CD4-positive, alpha-beta T cell (primary cell): ENCODE results near the gene STK26. TPM values are rescaled to one million over a fixed set of nuclear protein-coding genes. Genes with fewer than 3 reads are reported as not detected.

Experiments used
- ATAC-seq: fragments of 200-7000 bp; cut with Tn5 transposase; one replicate; pipeline ENCODE4 v1.10.0; 2022; ENCODE audit warnings: mild to moderate bottlenecking; ENCODE audit not compliant: poor library complexity
- CTCF ChIA-PET: fragments of 350-600 bp; sonication (Branson Sonifier 250); formaldehyde crosslinking; loops from one replicate; lab custom pipeline; 2021; ENCODE audit warnings: antibody characterized with exemption, inconsistent platforms; lab: Charles Lee
- POLR2A ChIA-PET: fragments of 350-600 bp; sonication (Branson Sonifier 250); formaldehyde crosslinking; loops from one replicate; lab custom pipeline; 2021; ENCODE audit warnings: antibody characterized with exemption, inconsistent platforms; lab: Charles Lee
- DNase-seq, 14 experiments: peaks; one replicate each; pipeline ENCODE4 v3.0.0-alpha.2; 2013 to 2020; ENCODE audit warnings: mixed read lengths in 2 of 14
- H3K27ac ChIP-seq, 2 donors: one replicate each; pipeline versions ENCODE4 v1.5.1 to v1.7.0; 2013; ENCODE audit warnings: low read length in 2 of 2, low read depth in 1 of 2, mild to moderate bottlenecking in 1 of 2
- H3K27me3 ChIP-seq, 2 experiments: 1 replicate in 1 of 2; 2 replicates in 1 of 2; pipeline versions ENCODE4 v1.6.1 to v1.7.0; 2013; ENCODE audit warnings: low read length in 2 of 2, control low read depth in 1 of 2, mild to moderate bottlenecking in 1 of 2, moderate library complexity in 1 of 2; ENCODE audit not compliant: insufficient read depth in 2 of 2, control insufficient read depth in 1 of 2
- H3K36me3 ChIP-seq: one replicate; pipeline ENCODE4 v1.6.1; 2013; ENCODE audit warnings: low read length, control low read depth; ENCODE audit not compliant: insufficient read depth
- H3K4me1 ChIP-seq: one replicate; pipeline ENCODE4 v1.6.1; 2013; ENCODE audit warnings: low read length, control low read depth; ENCODE audit not compliant: insufficient read depth
- H3K4me3 ChIP-seq: one replicate; pipeline ENCODE4 v1.5.1; 2013; ENCODE audit warnings: mild to moderate bottlenecking, low read length, moderate library complexity
- H3K9me3 ChIP-seq, 2 experiments: 1 replicate in 1 of 2; 2 replicates in 1 of 2; pipeline versions ENCODE4 v1.6.1 to v1.7.0; 2013; ENCODE audit warnings: low read length in 2 of 2, mild to moderate bottlenecking in 2 of 2, control low read depth in 1 of 2, moderate library complexity in 1 of 2; ENCODE audit not compliant: control insufficient read depth in 1 of 2, insufficient read depth in 1 of 2
- H3K27ac Mint-ChIP-seq: one replicate; pipeline ENCODE4 v1.8.0; 2020; ENCODE audit warnings: mixed read lengths
- H3K27me3 Mint-ChIP-seq: one replicate; pipeline ENCODE4 v1.8.0; 2021; ENCODE audit warnings: mixed read lengths
- H3K36me3 Mint-ChIP-seq: one replicate; pipeline ENCODE4 v1.8.0; 2021; ENCODE audit warnings: low read depth, mixed read lengths
- H3K4me1 Mint-ChIP-seq: one replicate; pipeline ENCODE4 v1.8.0; 2021; ENCODE audit warnings: low read depth, mixed read lengths
- H3K4me3 Mint-ChIP-seq: one replicate; pipeline ENCODE4 v1.8.0; 2020; ENCODE audit warnings: mild to moderate bottlenecking, mixed read lengths
- H3K9me3 Mint-ChIP-seq: one replicate; pipeline ENCODE4 v1.8.0; 2020; ENCODE audit warnings: mixed read lengths
- intact Hi-C, 2 experiments: fragments of 100-400 bp; cut with DNase I in 1 of 2; cut with micrococcal nuclease in 1 of 2; formaldehyde crosslinking; loops; one replicate each; pipeline versions ENCODE4 v1.15.1 to v1.9.0; 2023 to 2025; cut with DNase I, micrococcal nuclease
- total RNA-seq, 174 experiments: library from RNA in 2 of 174; stranded (reverse) in 2 of 174; gene quantifications; one replicate each; pipeline ENCODE4 v1.2.3 and lab custom pipeline; 2021 to 2026
- TF ChIP-seq, protein P1 (sequence below): fragments of 200-600 bp; IDR thresholded peaks from one replicate; pipeline ENCODE4 v1.8.0; 2022; ENCODE audit warnings: antibody characterized with exemption, mild to moderate bottlenecking

STK26 gene
- total RNA-seq, 2 experiments from 2014 or later, result 25.2 to 27.9 TPM

- ATAC-seq, result no peak
- no peak overlapping the region for H3K27ac Mint-ChIP-seq
- H3K4me3 Mint-ChIP-seq, result no peak overlapping the region
- Histone ChIP-seq H3K4me3 (no peak overlapping the region), H3K27ac (no peak overlapping the region), H3K4me1 (no peaks in the 10 kb centered on the region), H3K27me3 (no peaks in the 10 kb centered on the region), H3K9me3 (no peaks in the 10 kb centered on the region), H3K36me3 (no peaks in the 10 kb centered on the region)
- no peaks in the 10 kb centered on the region for H3K27me3 Mint-ChIP-seq
- intact Hi-C loops, result no loop called here
- POLR2A ChIA-PET, result no interaction called here
- DNase-seq, result no peak
- CTCF ChIA-PET, result no interaction called here
- H3K9me3 Mint-ChIP-seq, result no peaks in the 10 kb centered on the region
- no peaks in the 10 kb centered on the region for H3K4me1 Mint-ChIP-seq
- H3K36me3 Mint-ChIP-seq, result no peaks in the 10 kb centered on the region
- TF ChIP-seq, protein P1, sequence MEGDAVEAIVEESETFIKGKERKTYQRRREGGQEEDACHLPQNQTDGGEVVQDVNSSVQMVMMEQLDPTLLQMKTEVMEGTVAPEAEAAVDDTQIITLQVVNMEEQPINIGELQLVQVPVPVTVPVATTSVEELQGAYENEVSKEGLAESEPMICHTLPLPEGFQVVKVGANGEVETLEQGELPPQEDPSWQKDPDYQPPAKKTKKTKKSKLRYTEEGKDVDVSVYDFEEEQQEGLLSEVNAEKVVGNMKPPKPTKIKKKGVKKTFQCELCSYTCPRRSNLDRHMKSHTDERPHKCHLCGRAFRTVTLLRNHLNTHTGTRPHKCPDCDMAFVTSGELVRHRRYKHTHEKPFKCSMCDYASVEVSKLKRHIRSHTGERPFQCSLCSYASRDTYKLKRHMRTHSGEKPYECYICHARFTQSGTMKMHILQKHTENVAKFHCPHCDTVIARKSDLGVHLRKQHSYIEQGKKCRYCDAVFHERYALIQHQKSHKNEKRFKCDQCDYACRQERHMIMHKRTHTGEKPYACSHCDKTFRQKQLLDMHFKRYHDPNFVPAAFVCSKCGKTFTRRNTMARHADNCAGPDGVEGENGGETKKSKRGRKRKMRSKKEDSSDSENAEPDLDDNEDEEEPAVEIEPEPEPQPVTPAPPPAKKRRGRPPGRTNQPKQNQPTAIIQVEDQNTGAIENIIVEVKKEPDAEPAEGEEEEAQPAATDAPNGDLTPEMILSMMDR, result no peak
Measured at GRCh38 chrX:132101206-132101605, 78.1 kb downstream of the STK26 start.

GRCh38 chrX:132101799-132102198 lies 78.7 kb downstream of the STK26 start:
- DNase-seq (no peak), ATAC-seq (no peak)
- H3K27ac ChIP-seq, result no peak overlapping the region
- Mint-ChIP-seq H3K27ac (no peak overlapping the region), H3K4me3 (no peak overlapping the region), H3K9me3 (no peaks in the 10 kb centered on the region), H3K27me3 (no peaks in the 10 kb centered on the region), H3K36me3 (no peaks in the 10 kb centered on the region), H3K4me1 (no peaks in the 10 kb centered on the region)
- TF ChIP-seq, protein P1, result no peak
- intact Hi-C loops, result no loop called here
- no peaks in the 10 kb centered on the region for H3K36me3 ChIP-seq
- H3K4me1 ChIP-seq, result no peaks in the 10 kb centered on the region
- no peaks in the 10 kb centered on the region for H3K27me3 ChIP-seq
- H3K9me3 ChIP-seq, result no peaks in the 10 kb centered on the region
- ChIA-PET CTCF (no interaction called here), POLR2A (no interaction called here)
- no peak overlapping the region for H3K4me3 ChIP-seq

- no peak overlapping the region for H3K27ac ChIP-seq
- no peaks in the 10 kb centered on the region for H3K27me3 Mint-ChIP-seq
Measured at GRCh38 chrX:132107291-132107690, 84.2 kb downstream of the STK26 start.

More at GRCh38 chrX:132107291-132107690, 84.2 kb downstream of the STK26 start:
- intact Hi-C loops, result no loop called here
- TF ChIP-seq, protein P1, result no peak
- Histone ChIP-seq H3K36me3 (no peaks in the 10 kb centered on the region), H3K9me3 (no peaks in the 10 kb centered on the region), H3K4me3 (no peak overlapping the region), H3K27me3 (no peaks in the 10 kb centered on the region), H3K4me1 (no peaks in the 10 kb centered on the region)
- Mint-ChIP-seq H3K4me3 (no peak overlapping the region), H3K36me3 (no peaks in the 10 kb centered on the region), H3K4me1 (no peaks in the 10 kb centered on the region), H3K27ac (no peak overlapping the region), H3K9me3 (no peaks in the 10 kb centered on the region)
- DNase-seq, result no peak
- ATAC-seq, result no peak
- POLR2A ChIA-PET, result no interaction called here
- CTCF ChIA-PET, result no interaction called here
